Measurements from ENCODE around the gene C17orf67. TPM values are rescaled to one million over a fixed set of nuclear protein-coding genes. Genes with fewer than 3 reads are reported as not detected.

The C17orf67 gene
- total RNA-seq, 4 donors from 2014 or later = 0.24 to 1.2 (median 1.2) TPM

GRCh38 chr17:56744721-56745120, 89.0 kb downstream of the C17orf67 start:
- H3K4me3 ChIP-seq (replicated peaks in 1 of 3) = no peak overlapping the region
- no peaks in the 10 kb centered on the region for H3K36me3 ChIP-seq
- H3K4me1 ChIP-seq = no peaks in the 10 kb centered on the region
- no peak for DNase-seq
- no peak overlapping the region for H3K27ac ChIP-seq
- H3K9me3 ChIP-seq = no peaks in the 10 kb centered on the region
- intact Hi-C loops (cut with DNase I) = no loop called here
- no peak for TF ChIP-seq CTCF (IDR thresholded peaks at IDR 0.05)
- no peak for TF ChIP-seq POLR2A (IDR thresholded peaks at IDR 0.05)
- WGBS, 2 donors = 85 to 95% methylated on average over 7 of the region's 7 CpGs
- H3K27me3 ChIP-seq = no peaks in the 10 kb centered on the region

GRCh38 chr17:56742601-56743000, 91.1 kb downstream of the C17orf67 start:
- no peaks in the 10 kb centered on the region for H3K27me3 ChIP-seq
- no peak for TF ChIP-seq POLR2A (IDR thresholded peaks at IDR 0.05)
- TF ChIP-seq CTCF (IDR thresholded peaks at IDR 0.05) = no peak
- H3K27ac ChIP-seq = no peak overlapping the region
- no peaks in the 10 kb centered on the region for H3K36me3 ChIP-seq
- WGBS, 2 donors = 74 to 79% methylated on average over 4 of the region's 4 CpGs
- H3K4me3 ChIP-seq (replicated peaks in 1 of 3) = no peak overlapping the region
- DNase-seq = no peak
- no peaks in the 10 kb centered on the region for H3K9me3 ChIP-seq
- no peaks in the 10 kb centered on the region for H3K4me1 ChIP-seq
- intact Hi-C loops (cut with DNase I) = no loop called here

Small RNA genes lying within 50 kb of the gene (small RNA-seq; reads per million reads assigned to genes)
- gene RNU6-1158P = not detected

Other genes starting within 250 kb of the C17orf67 start
- gene NOG, start 240.2 kb downstream of the C17orf67 start, total RNA-seq = 1 to 10 TPM in 2 of 4 donors, under 1 TPM in 1, not detected in 1; 0.81 to 1.4 (median 1.1) TPM
- 10 to 100 TPM in 3 of 4 donors, 1 to 10 TPM in 1; 7.2 to 21.7 (median 14.7) TPM for gene DGKE, start 231 bp upstream of the C17orf67 start, total RNA-seq
- 10 to 100 TPM; 23.9 to 41.8 (median 32.7) TPM for gene TRIM25, start 80.1 kb upstream of the C17orf67 start, total RNA-seq
- 10 to 100 TPM; 13.2 to 18.3 (median 17.5) TPM for gene COIL, start 127.1 kb upstream of the C17orf67 start, total RNA-seq
- 100 to 1,000 TPM; 260 to 354 (median 284) TPM for gene SCPEP1, start 144.2 kb upstream of the C17orf67 start, total RNA-seq